Mesenchymal stem cell (in vitro differentiated cells and primary cell): ENCODE measurements around the gene CYP2A7.
"Not testable (repeated sequence)": the region's sequence is repeated elsewhere in the genome, so short reads cannot be mapped to it uniquely, and the experiment has no call there.

Experiments used
- DNase-seq: peaks from one replicate; pipeline ENCODE4 v3.0.0-alpha.2; 2013
- H2AFZ ChIP-seq: one replicate; pipeline ENCODE4 v1.6.1; 2013; ENCODE audit warnings: low read depth, mild to moderate bottlenecking, control low read depth, inconsistent platforms, low read length, moderate library complexity
- H2AK5ac ChIP-seq: 2 replicates; pipeline ENCODE4 v1.6.1; 2013; ENCODE audit warnings: low read length, moderate library complexity, mild to moderate bottlenecking, inconsistent platforms; ENCODE audit not compliant: severe bottlenecking
- H2BK120ac ChIP-seq: one replicate; pipeline ENCODE4 v1.6.1; 2013; ENCODE audit warnings: low read depth, mild to moderate bottlenecking, inconsistent platforms, low read length, moderate library complexity
- H2BK12ac ChIP-seq, 2 experiments: one replicate each; pipeline ENCODE4 v1.6.1; 2013; ENCODE audit warnings: inconsistent platforms in 2 of 2, low read length in 2 of 2, mild to moderate bottlenecking in 2 of 2, moderate library complexity in 2 of 2, control low read depth in 1 of 2
- H2BK15ac ChIP-seq: one replicate; pipeline ENCODE4 v1.6.1; 2013; ENCODE audit warnings: mild to moderate bottlenecking, low read depth, inconsistent platforms; ENCODE audit not compliant: poor library complexity, severe bottlenecking
- H2BK5ac ChIP-seq: 2 replicates; pipeline ENCODE4 v1.6.1; 2013; ENCODE audit warnings: low read depth, mild to moderate bottlenecking, low read length, control low read depth, inconsistent platforms; ENCODE audit not compliant: poor library complexity, severe bottlenecking
- H3K14ac ChIP-seq, 2 experiments: one replicate each; pipeline ENCODE4 v1.6.1; 2013; ENCODE audit warnings: inconsistent platforms in 2 of 2, low read length in 2 of 2, control low read depth in 1 of 2, mild to moderate bottlenecking in 1 of 2, moderate library complexity in 1 of 2
- H3K18ac ChIP-seq, 2 experiments: one replicate each; pipeline ENCODE4 v1.6.1; 2013; ENCODE audit warnings: inconsistent platforms in 2 of 2, low read length in 2 of 2, control low read depth in 1 of 2, low read depth in 1 of 2, mild to moderate bottlenecking in 1 of 2
- H3K23ac ChIP-seq, 2 experiments: one replicate each; pipeline ENCODE4 v1.6.1; 2013; ENCODE audit warnings: inconsistent platforms in 2 of 2, low read length in 2 of 2, mild to moderate bottlenecking in 2 of 2, moderate library complexity in 2 of 2, control low read depth in 1 of 2
- H3K27ac ChIP-seq: 2 replicates; pipeline ENCODE4 v1.5.1; 2013; ENCODE audit warnings: mild to moderate bottlenecking, moderate library complexity, low read length, control low read depth, inconsistent platforms; ENCODE audit not compliant: poor library complexity, severe bottlenecking
- H3K27me3 ChIP-seq, 2 experiments: 2 replicates each; pipeline versions ENCODE4 v1.6.1 to v1.7.0; 2013; ENCODE audit warnings: low read length in 2 of 2, mild to moderate bottlenecking in 2 of 2, moderate library complexity in 2 of 2, control low read depth in 1 of 2, inconsistent platforms in 1 of 2; ENCODE audit not compliant: control insufficient read depth in 1 of 2, insufficient read depth in 1 of 2
- H3K36me3 ChIP-seq, 2 experiments: 2 replicates each; pipeline versions ENCODE4 v1.6.1 to v1.7.0; 2013; ENCODE audit warnings: low read length in 2 of 2, control low read depth in 1 of 2, inconsistent platforms in 1 of 2, low read depth in 1 of 2, mild to moderate bottlenecking in 1 of 2; ENCODE audit not compliant: insufficient read depth in 2 of 2, control insufficient read depth in 1 of 2
- H3K4ac ChIP-seq, 2 experiments: one replicate each; pipeline ENCODE4 v1.6.1; 2013; ENCODE audit warnings: inconsistent platforms in 2 of 2, low read length in 2 of 2, mild to moderate bottlenecking in 2 of 2, moderate library complexity in 2 of 2, control low read depth in 1 of 2, low read depth in 1 of 2
- H3K4me1 ChIP-seq: 2 replicates; pipeline ENCODE4 v1.6.1; 2013; ENCODE audit warnings: low read depth, low read length, control low read depth; ENCODE audit not compliant: control insufficient read depth, insufficient read depth
- H3K4me2 ChIP-seq: 2 replicates; pipeline ENCODE4 v1.6.1; 2013; ENCODE audit warnings: low read length, mild to moderate bottlenecking, inconsistent platforms; ENCODE audit not compliant: poor library complexity, severe bottlenecking
- H3K4me3 ChIP-seq, 2 experiments: 2 replicates each; pipeline versions ENCODE4 v1.5.1 to v1.7.0; 2013; ENCODE audit warnings: low read length in 2 of 2, mild to moderate bottlenecking in 2 of 2, control low read depth in 1 of 2, low read depth in 1 of 2; ENCODE audit not compliant: insufficient read depth in 1 of 2
- H3K79me1 ChIP-seq: replicated peaks from 2 replicates; pipeline ENCODE4 v1.6.1; 2013; ENCODE audit warnings: mild to moderate bottlenecking, control low read depth, low read length, inconsistent platforms; ENCODE audit not compliant: poor library complexity, severe bottlenecking
- H3K9ac ChIP-seq: 2 replicates; pipeline ENCODE4 v1.7.0; 2013; ENCODE audit warnings: mild to moderate bottlenecking, low read length, moderate library complexity
- H3K9me3 ChIP-seq: 2 replicates; pipeline ENCODE4 v1.7.0; 2013; ENCODE audit warnings: mild to moderate bottlenecking, low read length; ENCODE audit not compliant: control insufficient read depth
- H4K8ac ChIP-seq: one replicate; pipeline ENCODE4 v1.6.1; 2013; ENCODE audit warnings: inconsistent platforms, mild to moderate bottlenecking, low read length, moderate library complexity
- H4K91ac ChIP-seq: one replicate; pipeline ENCODE4 v1.6.1; 2013; ENCODE audit warnings: mild to moderate bottlenecking, low read length, inconsistent platforms
- WGBS: methylation state at CpG from one replicate; pipeline ENCODE4 v1.1.7; 2013; ENCODE audit warnings: mixed read lengths; 5-methylcytosine and 5-hydroxymethylcytosine counted together

CYP2A7 gene

DNA sequence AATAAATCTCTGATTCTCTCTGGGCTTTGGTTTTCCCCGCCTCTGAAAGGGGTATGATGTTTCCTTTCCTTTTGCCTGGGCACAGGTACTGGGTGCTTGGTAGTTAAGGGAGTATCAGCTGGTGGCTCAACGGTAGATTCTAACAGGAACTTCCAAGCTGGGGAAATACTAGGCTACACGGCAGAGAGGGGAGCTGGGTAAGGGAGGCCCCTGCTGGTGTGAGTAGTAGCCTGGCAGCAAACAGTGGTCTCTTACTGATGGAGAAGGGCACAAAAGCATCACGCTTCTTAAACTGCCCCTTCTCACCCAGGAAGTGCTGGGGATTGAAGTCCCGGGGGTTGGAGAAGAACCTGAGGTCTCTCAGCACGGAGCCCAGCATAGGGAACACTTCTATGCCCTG is 26.9 kb upstream of the CYP2A7 start:
- H2AFZ ChIP-seq: no peak overlapping the region
- H3K4me1 ChIP-seq: no peaks in the 10 kb centered on the region
- no peak for DNase-seq
- no peak overlapping the region for H3K9ac ChIP-seq
- peaks cover 5 to 28% of the 10 kb centered on the region in 2 experiments for H3K27me3 ChIP-seq
- H3K14ac ChIP-seq: no peak overlapping the region
- peak overlapping the region in 1 of 2 experiments; percentile 67 for H3K4me3 ChIP-seq
- no peak overlapping the region for H2BK12ac ChIP-seq
- H4K91ac ChIP-seq: no peak overlapping the region
- H3K18ac ChIP-seq: no peak overlapping the region
- H3K27ac ChIP-seq: no peak overlapping the region
- H3K36me3 ChIP-seq: no peaks in the 10 kb centered on the region
- H3K23ac ChIP-seq: no peak overlapping the region
- H2BK15ac ChIP-seq: no peak overlapping the region
- no peaks in the 10 kb centered on the region for H3K9me3 ChIP-seq
- H2BK120ac ChIP-seq: no peak overlapping the region
- no peak overlapping the region for H2AK5ac ChIP-seq
- 58% methylated on average over 5 of the region's 6 CpGs for WGBS
- no peak overlapping the region for H3K4me2 ChIP-seq
- no peak overlapping the region for H4K8ac ChIP-seq
- H3K79me1 ChIP-seq: no peaks in the 10 kb centered on the region
- no peak overlapping the region for H3K4ac ChIP-seq
- H2BK5ac ChIP-seq: no peak overlapping the region

DNA sequence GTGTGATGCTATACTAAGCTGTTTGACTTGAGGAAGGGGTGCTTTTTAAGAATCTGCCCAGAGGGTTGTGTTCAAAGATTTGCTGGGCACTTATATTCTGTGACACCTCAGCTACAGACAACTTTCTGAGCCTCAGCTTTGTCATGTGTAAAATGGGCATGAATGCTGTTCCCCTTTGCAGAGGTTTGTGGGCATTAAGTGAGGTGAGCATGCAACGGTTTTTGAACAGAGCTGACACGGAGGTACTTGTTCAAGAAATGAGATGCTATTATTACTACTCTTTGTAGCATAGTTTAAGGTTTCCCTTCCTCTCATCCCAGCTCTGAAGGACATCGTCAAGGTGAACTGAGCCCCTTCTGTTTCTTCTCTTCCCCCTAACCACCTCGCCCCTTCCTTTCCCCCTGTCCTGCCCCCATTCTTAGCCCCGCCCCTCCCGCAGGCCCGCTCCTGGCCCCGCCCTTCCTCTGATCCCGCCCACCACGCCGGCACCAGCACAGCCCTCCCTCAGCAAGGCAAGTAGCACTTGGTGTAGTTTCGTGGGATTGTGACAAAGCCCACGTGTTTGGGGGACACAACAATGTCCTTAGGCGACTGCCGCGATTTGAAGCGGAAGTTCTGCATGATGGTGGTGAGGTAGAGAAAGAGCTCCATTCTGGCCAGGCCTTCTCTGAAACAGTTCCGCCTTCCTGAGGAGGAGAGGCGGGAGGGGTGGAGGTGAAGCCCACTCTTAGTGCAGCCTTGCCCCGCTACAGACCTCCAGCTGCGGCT is 26.1 kb upstream of the CYP2A7 start:
- H2BK12ac ChIP-seq: no peak overlapping the region
- H4K8ac ChIP-seq: no peak overlapping the region
- no peak overlapping the region for H3K14ac ChIP-seq
- no peaks in the 10 kb centered on the region for H3K4me1 ChIP-seq
- no peaks in the 10 kb centered on the region for H3K9me3 ChIP-seq
- H2AK5ac ChIP-seq: no peak overlapping the region
- H3K4me2 ChIP-seq: no peak overlapping the region
- H3K36me3 ChIP-seq: no peaks in the 10 kb centered on the region
- H3K27ac ChIP-seq: no peak overlapping the region
- no peak overlapping the region for H4K91ac ChIP-seq
- H3K18ac ChIP-seq: no peak overlapping the region
- WGBS: 32% methylated on average over 15 of the region's 21 CpGs
- DNase-seq: no peak
- peaks cover 5 to 28% of the 10 kb centered on the region in 2 experiments for H3K27me3 ChIP-seq
- H2AFZ ChIP-seq: peak overlapping the region; percentile 63
- no peak overlapping the region for H2BK5ac ChIP-seq
- H3K79me1 ChIP-seq: no peaks in the 10 kb centered on the region
- no peak overlapping the region for H2BK15ac ChIP-seq
- no peak overlapping the region for H3K4ac ChIP-seq
- peak overlapping the region in 1 of 2 experiments; percentile 67 for H3K4me3 ChIP-seq
- H3K23ac ChIP-seq: no peak overlapping the region
- H3K9ac ChIP-seq: no peak overlapping the region
- H2BK120ac ChIP-seq: no peak overlapping the region

DNA sequence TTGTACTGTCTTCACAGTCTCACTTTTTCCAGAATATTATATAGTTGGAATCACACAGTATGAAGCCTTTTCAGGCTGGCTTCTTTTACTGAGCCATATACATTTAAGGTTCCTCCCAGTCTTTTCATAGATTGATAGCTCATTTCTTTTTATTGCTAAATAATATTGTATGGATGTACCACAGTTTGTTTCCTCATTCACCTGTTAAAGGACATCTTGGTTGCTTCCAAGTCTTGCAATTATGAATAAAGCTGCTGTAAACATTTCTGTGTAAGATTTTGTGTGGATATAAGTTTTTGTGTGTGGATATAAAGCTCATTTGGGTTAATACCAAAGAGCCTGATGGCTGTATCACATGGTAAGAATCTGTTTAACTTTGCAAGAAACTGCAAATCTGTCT is 24.5 kb upstream of the CYP2A7 start:
- Histone ChIP-seq H3K36me3 (no peaks in the 10 kb centered on the region), H2BK120ac (no peak overlapping the region)

DNA sequence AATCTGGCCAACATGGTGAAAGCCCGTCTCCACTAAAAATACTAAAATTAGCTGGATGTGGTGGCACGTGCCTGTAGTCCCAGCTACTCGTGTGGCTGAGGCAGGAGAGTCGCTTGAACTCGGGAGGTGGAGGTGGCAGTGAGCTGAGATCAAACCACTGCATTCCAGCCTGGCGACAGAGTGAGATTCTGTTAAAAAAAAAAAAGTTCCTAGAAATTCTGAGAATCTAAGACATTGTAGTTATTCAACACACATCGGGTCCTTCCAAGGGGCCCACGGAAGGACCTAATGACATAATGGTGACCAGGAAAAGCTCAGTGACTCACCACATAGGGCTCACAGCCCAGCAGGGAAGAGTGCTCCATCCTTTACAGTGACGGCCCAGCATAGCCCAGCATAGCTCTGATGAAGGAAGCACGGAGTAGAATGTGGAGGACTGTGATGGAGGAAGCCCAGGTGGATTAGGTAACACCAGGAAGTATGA is 22.7 kb upstream of the CYP2A7 start:
- H2BK15ac ChIP-seq, H2AK5ac ChIP-seq, H3K4me1 ChIP-seq, H3K27ac ChIP-seq, H2BK120ac ChIP-seq, H4K91ac ChIP-seq, H4K8ac ChIP-seq, H3K18ac ChIP-seq, H2BK5ac ChIP-seq, H3K36me3 ChIP-seq, H3K14ac ChIP-seq, DNase-seq, H3K9me3 ChIP-seq, H3K4ac ChIP-seq, H3K79me1 ChIP-seq, H3K4me3 ChIP-seq, H3K4me2 ChIP-seq, H3K9ac ChIP-seq, H2AFZ ChIP-seq, H3K23ac ChIP-seq, H2BK12ac ChIP-seq: not testable (repeated sequence)
- H3K27me3 ChIP-seq: peaks cover 5 to 22% of the 10 kb centered on the region in 2 experiments
- 47% methylated on average over 10 of the region's 10 CpGs for WGBS

More for the DNA sequence above, 24.5 kb upstream of the CYP2A7 start:
- Histone ChIP-seq H2AFZ (no peak overlapping the region), H2AK5ac (no peak overlapping the region), H3K27me3 (peaks cover 5 to 28% of the 10 kb centered on the region in 2 experiments), H2BK15ac (no peak overlapping the region), H3K4me2 (no peak overlapping the region), H4K91ac (no peak overlapping the region), H3K4me3 (no peak overlapping the region), H2BK12ac (no peak overlapping the region), H3K4me1 (no peaks in the 10 kb centered on the region), H3K18ac (no peak overlapping the region), H3K23ac (no peak overlapping the region), H3K9me3 (no peaks in the 10 kb centered on the region), H3K79me1 (no peaks in the 10 kb centered on the region), H3K9ac (no peak overlapping the region), H2BK5ac (no peak overlapping the region), H3K4ac (no peak overlapping the region), H4K8ac (no peak overlapping the region), H3K27ac (no peak overlapping the region), H3K14ac (no peak overlapping the region)
- DNase-seq: no peak
